ENCODE results near the gene ITPK1. TPM values are rescaled to one million over a fixed set of nuclear protein-coding genes. Genes with fewer than 3 reads are reported as not detected.

The ITPK1 gene
- total and polyA plus RNA-seq, 2 donors (not counting 3 experiments of a cell fraction or from before 2014, with no cell fraction given), result 39.6 to 51.8 TPM

DNA sequence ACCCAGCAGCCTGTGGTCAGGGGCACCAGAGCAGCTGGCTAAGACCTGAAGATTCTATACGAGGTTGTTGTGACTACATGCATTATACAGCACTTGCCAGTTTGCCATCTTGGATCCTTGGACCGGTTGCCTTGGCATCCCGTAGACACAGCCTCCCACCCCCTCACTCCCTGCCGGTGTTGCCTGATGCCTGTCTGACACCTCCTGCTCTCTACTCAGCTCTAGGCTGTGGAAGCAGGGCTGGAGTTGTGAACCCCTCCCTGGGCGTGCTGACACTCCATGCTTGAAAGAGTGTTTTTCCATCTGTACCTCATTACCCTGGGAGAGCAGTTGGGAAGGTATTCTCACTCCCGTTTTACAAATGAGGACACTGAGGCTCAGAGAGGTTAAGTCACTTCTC is 190.3 kb downstream of the ITPK1 start:
- CTCF ChIA-PET, result no interaction called here

More for the DNA sequence above, 190.3 kb downstream of the ITPK1 start:
- H3K9ac ChIP-seq (replicated peaks; ENCODE audit: extremely low read depth, insufficient read depth, low read length), result no peak overlapping the region
- H3K4me1 ChIP-seq (ENCODE audit: control insufficient read depth, extremely low read depth, insufficient read depth, low read length), result no peaks in the 10 kb centered on the region
- peaks cover 5 to 6% of the 10 kb centered on the region in 2 experiments for H3K27me3 ChIP-seq (ENCODE audit: control insufficient read depth in 2 of 2, insufficient read depth in 2 of 2, low read length in 2 of 2)
- H3K36me3 ChIP-seq (ENCODE audit: control insufficient read depth in 2 of 2, extremely low read depth in 1 of 2, insufficient read depth in 2 of 2, low read length in 2 of 2), result no peaks in the 10 kb centered on the region
- H3K27ac ChIP-seq (ENCODE audit: insufficient read depth, low read depth, low read length), result no peak overlapping the region
- no peak for DNase-seq (ENCODE audit: low read depth, low spot score)
- H3K9me3 ChIP-seq (replicated peaks; ENCODE audit: control insufficient read depth, insufficient read depth, low read length), result no peaks in the 10 kb centered on the region
- H3K79me2 ChIP-seq (ENCODE audit: control insufficient read depth, insufficient read depth, low read length), result no peaks in the 10 kb centered on the region
- no peak overlapping the region for H3K4me2 ChIP-seq (ENCODE audit: insufficient read depth, low read length)
- TF ChIP-seq POLR2AphosphoS5 (IDR thresholded peaks at IDR 0.05; ENCODE audit: insufficient read depth, low read depth, low read length) (no peak), JUN (IDR thresholded peaks at IDR 0.05; ENCODE audit: borderline replicate concordance, insufficient read depth, insufficient read length, low read depth) (no peak), FOS (IDR thresholded peaks at IDR 0.05; ENCODE audit: borderline replicate concordance, insufficient read depth, low read length) (no peak), POLR2A (IDR thresholded peaks at IDR 0.05; ENCODE audit: low read depth, low read length) (no peak), EZH2 (IDR thresholded peaks at IDR 0.05; ENCODE audit: borderline replicate concordance, low read depth, low read length, severe bottlenecking) (no peak), MYC (IDR thresholded peaks at IDR 0.05; ENCODE audit: low read depth, low read length) (no peak), GATA2 (IDR thresholded peaks at IDR 0.05; ENCODE audit: insufficient read depth, insufficient read length, low read depth, low read length) (no peak)
- TF ChIP-seq, protein P1, sequence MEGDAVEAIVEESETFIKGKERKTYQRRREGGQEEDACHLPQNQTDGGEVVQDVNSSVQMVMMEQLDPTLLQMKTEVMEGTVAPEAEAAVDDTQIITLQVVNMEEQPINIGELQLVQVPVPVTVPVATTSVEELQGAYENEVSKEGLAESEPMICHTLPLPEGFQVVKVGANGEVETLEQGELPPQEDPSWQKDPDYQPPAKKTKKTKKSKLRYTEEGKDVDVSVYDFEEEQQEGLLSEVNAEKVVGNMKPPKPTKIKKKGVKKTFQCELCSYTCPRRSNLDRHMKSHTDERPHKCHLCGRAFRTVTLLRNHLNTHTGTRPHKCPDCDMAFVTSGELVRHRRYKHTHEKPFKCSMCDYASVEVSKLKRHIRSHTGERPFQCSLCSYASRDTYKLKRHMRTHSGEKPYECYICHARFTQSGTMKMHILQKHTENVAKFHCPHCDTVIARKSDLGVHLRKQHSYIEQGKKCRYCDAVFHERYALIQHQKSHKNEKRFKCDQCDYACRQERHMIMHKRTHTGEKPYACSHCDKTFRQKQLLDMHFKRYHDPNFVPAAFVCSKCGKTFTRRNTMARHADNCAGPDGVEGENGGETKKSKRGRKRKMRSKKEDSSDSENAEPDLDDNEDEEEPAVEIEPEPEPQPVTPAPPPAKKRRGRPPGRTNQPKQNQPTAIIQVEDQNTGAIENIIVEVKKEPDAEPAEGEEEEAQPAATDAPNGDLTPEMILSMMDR (IDR thresholded peaks at IDR 0.05; ENCODE audit: extremely low read depth in 1 of 2, insufficient read depth in 1 of 2, low read depth in 1 of 2, low read length in 2 of 2), result no peak
- TF ChIP-seq, protein P2, sequence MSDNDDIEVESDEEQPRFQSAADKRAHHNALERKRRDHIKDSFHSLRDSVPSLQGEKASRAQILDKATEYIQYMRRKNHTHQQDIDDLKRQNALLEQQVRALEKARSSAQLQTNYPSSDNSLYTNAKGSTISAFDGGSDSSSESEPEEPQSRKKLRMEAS (IDR thresholded peaks at IDR 0.05; ENCODE audit: insufficient read depth, insufficient read length), result no peak
- BruUV-seq (replicated peaks), result no TSS peak
- intact Hi-C loops (cut with micrococcal nuclease), result no loop called here
- no peak overlapping the region for H3K4me3 ChIP-seq (replicated peaks in 1 of 3; ENCODE audit: insufficient read depth in 1 of 3, low read depth in 1 of 3, low read length in 3 of 3)
- POLR2A ChIA-PET, result no interaction called here
- H3K9me1 ChIP-seq (replicated peaks; ENCODE audit: control insufficient read depth, extremely low read depth, insufficient read depth, low read length), result no peaks in the 10 kb centered on the region
- FAIRE-seq, result no peak
- dilution Hi-C loops (cut with MboI; ENCODE audit: extremely low pct_ligation_motif_present, low sequenced_read_pairs), result no loop called here
- H4K20me1 ChIP-seq (replicated peaks; ENCODE audit: control insufficient read depth, extremely low read depth, insufficient read depth, low read length), result no peaks in the 10 kb centered on the region
- no peak overlapping the region for H2AFZ ChIP-seq (ENCODE audit: low read depth, low read length)
